ENCODE measurements around the gene PDZD2. TPM values are rescaled to one million over a fixed set of nuclear protein-coding genes. Genes with fewer than 3 reads are reported as not detected.
"Not testable (repeated sequence)": the region's sequence is repeated elsewhere in the genome, so short reads cannot be mapped to it uniquely, and the experiment has no call there.

PDZD2 gene
- total RNA-seq, 2 donors from 2014 or later, result 6.6 to 14.6 TPM

DNA sequence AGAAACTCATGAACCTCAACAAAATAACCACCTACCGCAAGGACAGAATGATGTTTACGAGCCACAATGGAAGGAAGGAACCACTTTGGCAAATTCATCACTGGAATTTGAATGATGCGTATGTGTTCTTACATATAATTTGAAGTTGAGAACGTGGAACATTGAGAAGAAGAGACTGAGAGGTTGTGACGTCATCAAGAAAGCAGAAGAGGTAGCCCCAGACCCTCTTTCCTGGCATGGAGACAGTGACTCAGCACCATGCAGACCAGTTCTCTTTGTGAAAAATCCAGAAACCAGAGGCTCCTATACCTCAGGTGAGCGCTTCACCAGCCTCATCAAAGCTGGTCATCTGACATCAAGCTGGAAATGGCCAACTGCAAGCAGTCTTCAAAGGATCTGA lies 124.5 kb downstream of the PDZD2 start:
- Mint-ChIP-seq H3K27me3 (ENCODE audit: insufficient read depth) (peaks cover 3% of the 10 kb centered on the region), H3K4me3 (no peak overlapping the region), H3K4me1 (peaks cover 2% of the 10 kb centered on the region), H3K36me3 (ENCODE audit: low read depth) (no peaks in the 10 kb centered on the region), H3K9me3 (no peaks in the 10 kb centered on the region), H3K27ac (no peak overlapping the region)
- Histone ChIP-seq H3K4me1 (ENCODE audit: control insufficient read depth, insufficient read depth, low read length) (no peaks in the 10 kb centered on the region), H3K9me3 (ENCODE audit: control insufficient read depth, low read length) (no peaks in the 10 kb centered on the region), H3K36me3 (ENCODE audit: control insufficient read depth, insufficient read depth, low read length) (no peaks in the 10 kb centered on the region), H3K27ac (ENCODE audit: low read depth, low read length) (no peak overlapping the region), H3K27me3 (ENCODE audit: control insufficient read depth, insufficient read depth, low read length, poor library complexity, severe bottlenecking) (no peaks in the 10 kb centered on the region), H3K4me3 (ENCODE audit: low read length) (no peak overlapping the region), H3K9ac (ENCODE audit: extremely low read depth, low read length, poor library complexity, severe bottlenecking) (no peak overlapping the region)
- WGBS, 2 experiments (ENCODE audit: insufficient coverage in 1 of 2, insufficient read length in 1 of 2), result 90 to 96% methylated on average over 4 to 6 of the region's 6 CpGs
- DNase-seq, result no peak
- TF ChIP-seq, protein P1, sequence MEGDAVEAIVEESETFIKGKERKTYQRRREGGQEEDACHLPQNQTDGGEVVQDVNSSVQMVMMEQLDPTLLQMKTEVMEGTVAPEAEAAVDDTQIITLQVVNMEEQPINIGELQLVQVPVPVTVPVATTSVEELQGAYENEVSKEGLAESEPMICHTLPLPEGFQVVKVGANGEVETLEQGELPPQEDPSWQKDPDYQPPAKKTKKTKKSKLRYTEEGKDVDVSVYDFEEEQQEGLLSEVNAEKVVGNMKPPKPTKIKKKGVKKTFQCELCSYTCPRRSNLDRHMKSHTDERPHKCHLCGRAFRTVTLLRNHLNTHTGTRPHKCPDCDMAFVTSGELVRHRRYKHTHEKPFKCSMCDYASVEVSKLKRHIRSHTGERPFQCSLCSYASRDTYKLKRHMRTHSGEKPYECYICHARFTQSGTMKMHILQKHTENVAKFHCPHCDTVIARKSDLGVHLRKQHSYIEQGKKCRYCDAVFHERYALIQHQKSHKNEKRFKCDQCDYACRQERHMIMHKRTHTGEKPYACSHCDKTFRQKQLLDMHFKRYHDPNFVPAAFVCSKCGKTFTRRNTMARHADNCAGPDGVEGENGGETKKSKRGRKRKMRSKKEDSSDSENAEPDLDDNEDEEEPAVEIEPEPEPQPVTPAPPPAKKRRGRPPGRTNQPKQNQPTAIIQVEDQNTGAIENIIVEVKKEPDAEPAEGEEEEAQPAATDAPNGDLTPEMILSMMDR (conservative IDR thresholded peaks at IDR 0.05), result no peak

DNA sequence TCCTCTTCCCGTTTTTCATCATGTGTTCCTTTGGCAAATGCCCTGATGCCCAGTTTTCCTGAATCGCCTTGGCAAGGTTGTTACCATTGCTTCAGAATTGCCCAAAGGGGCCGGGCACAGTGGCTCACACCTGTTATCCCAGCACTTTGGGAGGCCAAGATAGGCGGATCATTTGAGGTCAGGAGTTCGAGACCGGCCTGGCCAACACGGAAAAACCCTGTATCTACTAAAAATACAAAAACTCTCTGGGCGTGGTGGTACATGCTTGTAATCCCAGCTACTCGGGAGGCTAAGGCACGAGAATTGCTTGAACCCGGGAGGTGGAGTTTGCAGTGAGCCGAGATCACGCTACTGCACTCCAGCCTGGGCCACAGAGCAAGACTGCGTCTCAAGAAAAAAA lies 125.8 kb downstream of the PDZD2 start:
- H3K27me3 Mint-ChIP-seq (ENCODE audit: insufficient read depth); H3K9ac ChIP-seq (ENCODE audit: extremely low read depth, low read length, poor library complexity, severe bottlenecking); H3K4me3 Mint-ChIP-seq; H3K4me1 ChIP-seq (ENCODE audit: control insufficient read depth, insufficient read depth, low read length); H3K9me3 ChIP-seq (ENCODE audit: control insufficient read depth, low read length); DNase-seq; H3K4me1 Mint-ChIP-seq; H3K27me3 ChIP-seq (ENCODE audit: control insufficient read depth, insufficient read depth, low read length, poor library complexity, severe bottlenecking); H3K27ac ChIP-seq (ENCODE audit: low read depth, low read length); H3K27ac Mint-ChIP-seq; H3K4me3 ChIP-seq (ENCODE audit: low read length); H3K36me3 ChIP-seq (ENCODE audit: control insufficient read depth, insufficient read depth, low read length); H3K9me3 Mint-ChIP-seq; H3K36me3 Mint-ChIP-seq (ENCODE audit: low read depth): not testable (repeated sequence)
- WGBS, 2 experiments (ENCODE audit: insufficient coverage in 1 of 2, insufficient read length in 1 of 2), result 84 to 85% methylated on average over 7 to 14 of the region's 14 CpGs

DNA sequence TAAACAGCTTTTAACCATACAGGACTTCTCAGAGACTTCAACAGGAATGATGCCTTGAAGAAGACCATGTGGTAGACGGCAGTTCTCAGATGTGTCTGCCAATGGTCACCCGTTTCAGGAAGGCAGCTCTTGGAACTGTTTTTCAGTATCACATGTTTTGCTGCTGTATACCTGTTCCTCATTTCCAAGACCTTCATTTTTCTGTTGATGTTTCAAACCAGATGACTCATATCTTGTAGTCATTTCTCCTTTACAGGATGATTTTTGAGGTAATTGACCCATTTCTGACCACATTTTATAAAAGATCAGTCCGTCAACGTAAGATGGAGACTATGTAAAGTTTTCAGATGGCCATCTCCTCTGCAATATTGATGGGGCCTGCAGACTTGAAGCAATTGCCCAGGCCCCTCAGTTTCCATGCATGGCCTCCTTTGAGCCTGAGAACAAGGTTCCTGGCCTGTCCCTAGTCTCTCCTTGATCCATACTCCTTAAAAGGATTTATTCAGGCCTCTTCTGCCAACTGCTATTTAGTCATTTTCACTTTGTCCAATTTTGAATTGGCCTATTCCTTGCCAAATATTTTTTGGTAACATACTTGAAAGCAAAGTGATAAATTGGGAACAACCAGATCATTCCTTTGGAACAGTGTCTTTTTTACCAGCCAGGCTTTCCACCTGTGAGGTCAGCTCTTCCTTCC lies 128.6 kb downstream of the PDZD2 start:
- Histone ChIP-seq H3K4me1 (ENCODE audit: control insufficient read depth, insufficient read depth, low read length) (no peaks in the 10 kb centered on the region), H3K4me3 (ENCODE audit: low read length) (no peak overlapping the region), H3K36me3 (ENCODE audit: control insufficient read depth, insufficient read depth, low read length) (no peaks in the 10 kb centered on the region), H3K27ac (ENCODE audit: low read depth, low read length) (no peak overlapping the region), H3K9ac (ENCODE audit: extremely low read depth, low read length, poor library complexity, severe bottlenecking) (no peak overlapping the region), H3K9me3 (ENCODE audit: control insufficient read depth, low read length) (no peaks in the 10 kb centered on the region), H3K27me3 (ENCODE audit: control insufficient read depth, insufficient read depth, low read length, poor library complexity, severe bottlenecking) (no peaks in the 10 kb centered on the region)
- peaks cover 15% of the 10 kb centered on the region for H3K4me1 Mint-ChIP-seq
- H3K27me3 Mint-ChIP-seq (ENCODE audit: insufficient read depth), result no peaks in the 10 kb centered on the region
- 89 to 100% methylated on average over 4 of the region's 4 CpGs for WGBS, 2 experiments (ENCODE audit: insufficient coverage in 1 of 2, insufficient read length in 1 of 2)
- no peak overlapping the region for H3K27ac Mint-ChIP-seq
- H3K4me3 Mint-ChIP-seq, result no peak overlapping the region
- H3K36me3 Mint-ChIP-seq (ENCODE audit: low read depth), result no peaks in the 10 kb centered on the region
- H3K9me3 Mint-ChIP-seq, result no peaks in the 10 kb centered on the region
- DNase-seq, result no peak
- TF ChIP-seq, protein P1 (conservative IDR thresholded peaks at IDR 0.05), result no peak

DNA sequence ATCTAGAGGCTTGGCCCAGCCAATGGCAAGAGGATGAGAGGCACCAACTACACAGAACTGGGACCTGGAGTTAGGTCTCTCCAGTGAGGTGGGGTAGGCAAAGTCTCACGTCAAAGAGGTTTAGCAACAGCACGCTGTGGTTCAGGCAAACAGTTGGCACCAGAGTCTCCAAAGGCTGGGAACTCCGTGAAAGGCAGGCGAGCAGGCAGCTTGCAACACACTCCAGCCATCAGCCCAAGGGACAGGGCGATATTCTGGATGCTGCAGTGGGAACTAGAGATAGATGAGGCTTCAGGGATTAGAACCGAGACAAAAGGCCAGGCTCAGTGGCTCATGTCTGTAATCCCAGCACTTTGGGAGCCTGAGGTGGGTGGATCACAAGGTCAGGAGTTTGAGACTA lies 129.1 kb downstream of the PDZD2 start:
- Histone ChIP-seq H3K27ac (ENCODE audit: low read depth, low read length) (no peak overlapping the region), H3K4me1 (ENCODE audit: control insufficient read depth, insufficient read depth, low read length) (no peaks in the 10 kb centered on the region), H3K9me3 (ENCODE audit: control insufficient read depth, low read length) (no peaks in the 10 kb centered on the region), H3K9ac (ENCODE audit: extremely low read depth, low read length, poor library complexity, severe bottlenecking) (no peak overlapping the region), H3K36me3 (ENCODE audit: control insufficient read depth, insufficient read depth, low read length) (no peaks in the 10 kb centered on the region), H3K27me3 (ENCODE audit: control insufficient read depth, insufficient read depth, low read length, poor library complexity, severe bottlenecking) (no peaks in the 10 kb centered on the region), H3K4me3 (ENCODE audit: low read length) (no peak overlapping the region)
- no peak for DNase-seq
- H3K27me3 Mint-ChIP-seq (ENCODE audit: insufficient read depth), result no peaks in the 10 kb centered on the region
- no peaks in the 10 kb centered on the region for H3K9me3 Mint-ChIP-seq
- 92 to 96% methylated on average over 5 to 6 of the region's 6 CpGs for WGBS, 2 experiments (ENCODE audit: insufficient coverage in 1 of 2, insufficient read length in 1 of 2)
- TF ChIP-seq, protein P1 (conservative IDR thresholded peaks at IDR 0.05), result no peak
- no peak overlapping the region for H3K4me3 Mint-ChIP-seq
- H3K36me3 Mint-ChIP-seq (ENCODE audit: low read depth), result peaks cover 2% of the 10 kb centered on the region
- H3K27ac Mint-ChIP-seq, result no peak overlapping the region
- peaks cover 15% of the 10 kb centered on the region for H3K4me1 Mint-ChIP-seq
